ENCODE data around the gene MEIS3. TPM values are rescaled to one million over a fixed set of nuclear protein-coding genes. Genes with fewer than 3 reads are reported as not detected.

The MEIS3 gene
- total and polyA plus RNA-seq, 10 of the 15 experiments (the other 5 are each of a cell fraction or from before 2014, with no cell fraction given), result 0.05 to 0.23 TPM; not detected in 8

- SMC1A ChIA-PET (ENCODE audit: uncharacterized antibody, unreplicated experiment), result no interaction called here
- FAIRE-seq (no peak), DNase-seq (ENCODE audit: low read depth, low spot score) (no peak), ATAC-seq (peak; percentile 53)
- no peaks in the 10 kb centered on the region; the same call in 2 of the 3 replicates for H3K9me3 ChIP-seq (replicated peaks; ENCODE audit: control insufficient read depth, insufficient read depth, low read length)
- RAD21 ChIA-PET (ENCODE audit: unreplicated experiment), result no interaction called here
- WGBS (ENCODE audit: insufficient coverage, insufficient replicate concordance, low lambda C conversion rate, missing lambda C conversion rate), result 50% methylated on average over 58 of the region's 95 CpGs
- H2AFZ ChIP-seq (ENCODE audit: control insufficient read depth, low read depth, low read length), result no peak overlapping the region
- no peaks in the 10 kb centered on the region for H3K36me3 ChIP-seq (ENCODE audit: control insufficient read depth in 2 of 2, insufficient read depth in 2 of 2, low read length in 1 of 2)
- POLR2A ChIA-PET, result no interaction called here
- CTCF ChIA-PET, result no interaction called here
- H3K27me3 ChIP-seq (replicated peaks in 1 of 2; ENCODE audit: control insufficient read depth in 2 of 2, insufficient read depth in 2 of 2, low read length in 1 of 2), result peaks cover 1 to 7% of the 10 kb centered on the region in 2 experiments; a peak in 3 of 4 replicates
- TF ChIP-seq USF1 (IDR thresholded peaks at IDR 0.05; ENCODE audit: borderline replicate concordance, extremely low read length, insufficient read depth, low read depth, low read length) (no peak), BHLHE40 (IDR thresholded peaks at IDR 0.05; ENCODE audit: borderline replicate concordance in 1 of 2, low read depth in 2 of 2, low read length in 1 of 2) (peak in 1 of 2 experiments; percentile 36; a peak in 1 of 4 replicates), NKRF (conservative IDR thresholded peaks at IDR 0.05) (no peak), TCF3 (IDR thresholded peaks at IDR 0.05; ENCODE audit: borderline replicate concordance, insufficient read depth, low read depth, low read length) (no peak)
- no peak overlapping the region for H3K4me3 ChIP-seq
- intact Hi-C loops (cut with micrococcal nuclease; ENCODE audit: unreplicated experiment), result no loop called here
- H3K27ac ChIP-seq (ENCODE audit: control insufficient read depth, insufficient read depth), result no peak overlapping the region
- in situ Hi-C loops (cut with MboI), result no loop called here
- H3K9ac ChIP-seq (ENCODE audit: control insufficient read depth, insufficient read depth, low read length), result no peak overlapping the region
- BruUV-seq (replicated peaks), result no TSS peak
- peaks cover 10% of the 10 kb centered on the region for H3K4me1 ChIP-seq (ENCODE audit: control insufficient read depth, insufficient read depth, low read length)
- H4K20me1 ChIP-seq (ENCODE audit: control insufficient read depth, insufficient read depth), result no peaks in the 10 kb centered on the region
- no peak overlapping the region for H3K4me2 ChIP-seq (ENCODE audit: control insufficient read depth, insufficient read depth)
- no peaks in the 10 kb centered on the region for H3K79me2 ChIP-seq (ENCODE audit: control insufficient read depth, insufficient read depth, low read length)
Observed at GRCh38 chr19:47447470-47448359, 28.4 kb upstream of the MEIS3 start.
